Fibroblast of lung (primary cell): ENCODE data around the gene ZNF407. TPM values are rescaled to one million over a fixed set of nuclear protein-coding genes. Genes with fewer than 3 reads are reported as not detected.

Source experiments
- DNase-seq, 2 donors: peaks; one replicate each; pipeline versions ENCODE4 v3.0.0 to v3.0.0-alpha.2; 2010; ENCODE audit warnings: low read depth in 2 of 2
- H2AFZ ChIP-seq: 2 replicates; pipeline ENCODE4 v1.5.1; 2012; ENCODE audit warnings: low read length, control low read depth, inconsistent platforms
- H3K27ac ChIP-seq: 2 replicates; pipeline ENCODE4 v1.5.1; 2011; ENCODE audit warnings: low read length, control low read depth; ENCODE audit not compliant: insufficient read depth
- H3K27me3 ChIP-seq: 2 replicates; pipeline ENCODE4 v1.5.1; 2011; ENCODE audit warnings: mild to moderate bottlenecking, low read length; ENCODE audit not compliant: control insufficient read depth, insufficient read depth
- H3K36me3 ChIP-seq: 2 replicates; pipeline ENCODE4 v1.5.1; 2011; ENCODE audit warnings: low read length; ENCODE audit not compliant: control insufficient read depth, insufficient read depth
- H3K4me1 ChIP-seq: 2 replicates; pipeline ENCODE4 v1.5.1; 2011; ENCODE audit warnings: low read length; ENCODE audit not compliant: control insufficient read depth, insufficient read depth; ENCODE audit errors: extremely low read depth
- H3K4me2 ChIP-seq: 2 replicates; pipeline ENCODE4 v1.5.1; 2011; ENCODE audit warnings: low read length, control low read depth; ENCODE audit not compliant: insufficient read depth; ENCODE audit errors: extremely low read depth
- H3K4me3 ChIP-seq, 4 experiments: fragments of 200-600 bp in 1 of 4; sonication (generic) in 1 of 4; replicated peaks in 1 of 4; 2 replicates each; pipeline ENCODE4 v1.5.1; 2011 to 2016; ENCODE audit warnings: low read length in 4 of 4, low read depth in 3 of 4, mild to moderate bottlenecking in 3 of 4, control low read depth in 2 of 4, inconsistent platforms in 1 of 4, mixed read lengths in 1 of 4; ENCODE audit not compliant: insufficient read depth in 1 of 4; ENCODE audit errors: control extremely low read depth in 1 of 4
- H3K79me2 ChIP-seq: 2 replicates; pipeline ENCODE4 v1.5.1; 2012; ENCODE audit warnings: mild to moderate bottlenecking, low read length, inconsistent platforms; ENCODE audit not compliant: control insufficient read depth, insufficient read depth
- H3K9ac ChIP-seq: 2 replicates; pipeline ENCODE4 v1.5.1; 2011; ENCODE audit warnings: mild to moderate bottlenecking, low read length, control low read depth; ENCODE audit not compliant: insufficient read depth
- H3K9me3 ChIP-seq: 2 replicates; pipeline ENCODE4 v1.5.1; 2012; ENCODE audit warnings: low read depth, low read length; ENCODE audit not compliant: control insufficient read depth, insufficient read depth
- H4K20me1 ChIP-seq: 2 replicates; pipeline ENCODE4 v1.5.1; 2011; ENCODE audit warnings: low read length; ENCODE audit not compliant: control insufficient read depth, insufficient read depth; ENCODE audit errors: extremely low read depth
- EZH2 ChIP-seq: IDR thresholded peaks from 2 replicates; pipeline ENCODE4 v1.5.1; 2012; ENCODE audit warnings: low read length, control low read depth, mild to moderate bottlenecking; ENCODE audit errors: missing control alignments
- polyA plus RNA-seq, 2 donors: library from polyadenylated mRNA; depleted of rRNA in 1 of 2; stranded (reverse) in 1 of 2; unstranded in 1 of 2; fragments of >200 nt; gene quantifications; 2 replicates each; pipeline ENCODE4 v1.2.1, GENCODE V29; 2011 to 2012; ENCODE audit warnings: missing spikeins in 1 of 2
- total RNA-seq: library from RNA; depleted of rRNA; stranded (reverse); fragments of >200 nt; gene quantifications from 2 replicates; pipeline ENCODE4 v1.2.1, GENCODE V29; 2014
- TF ChIP-seq, protein P1 (sequence below), 2 donors: IDR thresholded peaks in 1 of 2; conservative IDR thresholded peaks in 1 of 2; 1 replicate in 1 of 2; 2 replicates in 1 of 2; pipeline ENCODE4 v1.5.1; 2011 to 2012; ENCODE audit warnings: low read length in 2 of 2, control low read depth in 1 of 2, inconsistent platforms in 1 of 2, low read depth in 1 of 2, mild to moderate bottlenecking in 1 of 2

The ZNF407 gene
- total and polyA plus RNA-seq, 2 donors (not counting 1 experiment from before 2014, with no cell fraction given), result 5.1 to 12.6 TPM

DNA sequence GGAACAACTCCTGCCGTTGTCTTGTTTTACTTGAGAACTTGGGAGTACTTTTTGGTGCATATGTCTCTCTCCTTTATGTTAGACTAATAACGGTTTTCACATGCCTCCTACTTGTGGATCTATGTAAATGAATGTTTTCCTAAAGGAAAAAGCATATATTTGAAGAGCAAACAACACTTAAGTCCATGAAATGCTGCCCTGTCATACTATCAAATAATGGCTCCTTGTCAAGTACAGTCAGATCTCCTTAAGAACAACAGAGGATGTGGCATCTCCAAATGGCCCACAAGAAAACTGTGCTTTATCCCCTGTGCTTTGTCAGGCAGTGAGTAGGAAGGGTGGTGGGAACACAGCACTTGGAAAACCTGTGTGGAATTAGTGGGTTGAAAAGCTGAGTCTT lies 413.0 kb downstream of the ZNF407 start:
- DNase-seq, result no peak
- TF ChIP-seq, protein P1, sequence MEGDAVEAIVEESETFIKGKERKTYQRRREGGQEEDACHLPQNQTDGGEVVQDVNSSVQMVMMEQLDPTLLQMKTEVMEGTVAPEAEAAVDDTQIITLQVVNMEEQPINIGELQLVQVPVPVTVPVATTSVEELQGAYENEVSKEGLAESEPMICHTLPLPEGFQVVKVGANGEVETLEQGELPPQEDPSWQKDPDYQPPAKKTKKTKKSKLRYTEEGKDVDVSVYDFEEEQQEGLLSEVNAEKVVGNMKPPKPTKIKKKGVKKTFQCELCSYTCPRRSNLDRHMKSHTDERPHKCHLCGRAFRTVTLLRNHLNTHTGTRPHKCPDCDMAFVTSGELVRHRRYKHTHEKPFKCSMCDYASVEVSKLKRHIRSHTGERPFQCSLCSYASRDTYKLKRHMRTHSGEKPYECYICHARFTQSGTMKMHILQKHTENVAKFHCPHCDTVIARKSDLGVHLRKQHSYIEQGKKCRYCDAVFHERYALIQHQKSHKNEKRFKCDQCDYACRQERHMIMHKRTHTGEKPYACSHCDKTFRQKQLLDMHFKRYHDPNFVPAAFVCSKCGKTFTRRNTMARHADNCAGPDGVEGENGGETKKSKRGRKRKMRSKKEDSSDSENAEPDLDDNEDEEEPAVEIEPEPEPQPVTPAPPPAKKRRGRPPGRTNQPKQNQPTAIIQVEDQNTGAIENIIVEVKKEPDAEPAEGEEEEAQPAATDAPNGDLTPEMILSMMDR (conservative IDR thresholded peaks at IDR 0.05 in 1 of 2, IDR thresholded peaks at IDR 0.05 in 1 of 2; ENCODE audit: low read depth in 1 of 2, low read length in 2 of 2), result no peak
- no peak for TF ChIP-seq EZH2
- no peaks in the 10 kb centered on the region for H4K20me1 ChIP-seq
- no peak overlapping the region for H3K4me3 ChIP-seq
- no peaks in the 10 kb centered on the region for H3K36me3 ChIP-seq
- H3K27ac ChIP-seq, result no peak overlapping the region
- H3K4me1 ChIP-seq, result no peaks in the 10 kb centered on the region
- H3K9me3 ChIP-seq, result no peaks in the 10 kb centered on the region
- no peaks in the 10 kb centered on the region for H3K27me3 ChIP-seq
- no peaks in the 10 kb centered on the region for H3K79me2 ChIP-seq
- H3K4me2 ChIP-seq, result no peak overlapping the region
- H2AFZ ChIP-seq, result no peak overlapping the region
- H3K9ac ChIP-seq, result no peak overlapping the region

DNA sequence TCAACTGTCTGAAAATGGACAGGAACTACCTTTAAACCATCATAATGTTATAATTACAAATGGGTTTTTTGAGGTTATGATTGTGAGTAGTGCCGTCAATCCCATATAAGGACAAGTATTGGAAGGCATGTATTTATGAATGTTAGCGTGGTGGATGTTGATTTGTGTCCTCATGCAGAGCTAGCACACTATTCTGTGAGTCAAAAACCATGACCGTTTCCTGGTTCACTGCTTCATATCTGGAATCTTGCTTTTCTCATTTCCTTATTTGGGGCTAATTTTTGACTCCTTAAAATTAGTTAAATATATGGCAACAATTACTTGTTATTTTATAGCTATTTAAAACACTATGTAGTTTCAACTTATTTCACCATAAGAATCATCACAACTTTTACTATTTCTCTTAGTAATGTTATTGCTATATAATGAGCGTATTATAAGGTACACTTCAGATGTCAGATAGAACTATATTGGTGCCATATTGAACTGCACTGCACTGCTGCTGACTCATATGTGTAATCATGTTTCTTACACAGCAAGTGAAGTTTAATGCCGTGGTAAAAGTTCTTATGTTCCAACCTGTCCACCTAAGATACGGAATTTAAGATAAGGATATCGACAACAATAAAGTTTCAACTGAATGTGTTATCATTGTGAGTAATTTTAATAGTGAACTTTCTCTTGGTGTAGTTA lies 418.5 kb downstream of the ZNF407 start:
- Histone ChIP-seq H3K79me2 (no peaks in the 10 kb centered on the region), H3K4me3 (no peak overlapping the region), H2AFZ (no peak overlapping the region), H3K9ac (no peak overlapping the region), H4K20me1 (no peaks in the 10 kb centered on the region), H3K9me3 (no peaks in the 10 kb centered on the region), H3K4me2 (no peak overlapping the region), H3K4me1 (no peaks in the 10 kb centered on the region), H3K36me3 (no peaks in the 10 kb centered on the region), H3K27me3 (no peaks in the 10 kb centered on the region), H3K27ac (no peak overlapping the region)
- no peak for TF ChIP-seq EZH2
- TF ChIP-seq, protein P1 (conservative IDR thresholded peaks at IDR 0.05 in 1 of 2, IDR thresholded peaks at IDR 0.05 in 1 of 2; ENCODE audit: low read depth in 1 of 2, low read length in 2 of 2), result no peak
- DNase-seq, result no peak

DNA sequence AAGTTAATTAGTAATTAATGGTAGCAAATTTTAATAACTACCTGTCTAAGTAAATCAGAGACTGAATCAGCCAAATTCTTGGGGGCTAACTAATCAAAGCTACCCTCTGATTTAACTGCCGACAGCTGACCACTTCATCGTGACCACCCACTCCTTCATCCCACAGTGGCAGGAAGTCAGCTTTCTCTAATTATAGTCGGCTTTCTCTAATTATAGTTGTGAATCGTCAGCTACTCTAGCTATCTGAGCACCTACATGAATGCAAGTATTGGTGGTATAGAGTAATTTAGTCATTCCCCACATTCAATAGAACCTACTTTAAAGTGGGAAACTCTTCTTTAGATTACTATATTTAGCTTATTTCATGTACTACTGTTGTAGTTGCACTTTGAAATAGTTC lies 425.8 kb downstream of the ZNF407 start:
- Histone ChIP-seq H3K4me2 (no peak overlapping the region), H3K4me3 (no peak overlapping the region), H3K27me3 (no peaks in the 10 kb centered on the region), H3K9me3 (no peaks in the 10 kb centered on the region), H3K36me3 (no peaks in the 10 kb centered on the region), H3K9ac (no peak overlapping the region), H3K27ac (no peak overlapping the region), H3K4me1 (no peaks in the 10 kb centered on the region), H2AFZ (no peak overlapping the region), H3K79me2 (no peaks in the 10 kb centered on the region), H4K20me1 (no peaks in the 10 kb centered on the region)
- no peak for DNase-seq
- TF ChIP-seq, protein P1 (conservative IDR thresholded peaks at IDR 0.05 in 1 of 2, IDR thresholded peaks at IDR 0.05 in 1 of 2; ENCODE audit: low read depth in 1 of 2, low read length in 2 of 2), result no peak
- no peak for TF ChIP-seq EZH2
